ENCODE data around the gene PPP1R10. TPM values are rescaled to one million over a fixed set of nuclear protein-coding genes. Genes with fewer than 3 reads are reported as not detected.

Gene PPP1R10
- total RNA-seq, 1 experiment from 2014 or later, result 123 TPM

DNA sequence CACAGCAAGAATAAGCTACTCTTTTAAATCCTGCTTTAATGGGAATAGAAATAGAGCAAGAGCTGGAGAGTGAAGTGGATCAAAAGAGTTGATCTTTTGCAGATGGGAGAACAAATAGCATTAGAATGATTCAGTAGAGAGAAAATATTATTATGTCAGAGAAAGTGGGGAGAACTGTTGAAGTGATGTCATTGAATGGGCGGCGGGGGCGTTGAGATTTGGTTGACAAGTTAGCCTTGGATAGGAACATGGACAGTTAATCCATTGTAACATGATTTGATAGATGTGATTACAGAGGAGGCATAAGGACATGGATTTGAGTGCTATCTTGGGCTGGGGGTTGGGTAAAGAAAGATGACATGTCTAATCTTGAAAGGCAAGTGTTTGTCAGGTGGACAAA is 18.8 kb upstream of the PPP1R10 start:
- no peaks in the 10 kb centered on the region for H3K9me3 ChIP-seq (ENCODE audit: control insufficient read depth, low read depth, low read length)
- Mint-ChIP-seq H3K9me3 (no peaks in the 10 kb centered on the region; a peak in 1 of 5 replicates), H3K27ac (0 out of 7 replicates have a peak overlapping the region, but pooled peaks of 1 of the 3 experiments have one; percentile 14), H3K27me3 (ENCODE audit: low read depth) (no peaks in the 10 kb centered on the region), H3K36me3 (ENCODE audit: insufficient read depth in 1 of 3, low read depth in 3 of 3) (peaks cover 29 to 66% (median 52%) of the 10 kb centered on the region in 3 experiments; a peak in 6 of 7 replicates), H3K4me3 (no peak overlapping the region), H3K4me1 (no peaks in the 10 kb centered on the region)
- H2BK12ac ChIP-seq (ENCODE audit: insufficient read length, low read depth, low read length), result no peak overlapping the region
- no peak overlapping the region for H2BK15ac ChIP-seq (ENCODE audit: low read depth, low read length)
- no peak overlapping the region for H3K4ac ChIP-seq (ENCODE audit: low read depth, low read length)
- no peaks in the 10 kb centered on the region for H3K27me3 ChIP-seq (ENCODE audit: insufficient read depth, low read length)
- no peak overlapping the region for H2BK5ac ChIP-seq (ENCODE audit: insufficient read length, low read length)
- H3K14ac ChIP-seq (ENCODE audit: insufficient read depth, low read length), result no peak overlapping the region
- no peaks in the 10 kb centered on the region for H3K23me2 ChIP-seq (ENCODE audit: insufficient read length, low read depth, low read length, poor library complexity, severe bottlenecking)
- no peaks in the 10 kb centered on the region for H3K79me1 ChIP-seq (ENCODE audit: insufficient read depth, low read depth, low read length, poor library complexity, severe bottlenecking)
- TF ChIP-seq, protein P1, sequence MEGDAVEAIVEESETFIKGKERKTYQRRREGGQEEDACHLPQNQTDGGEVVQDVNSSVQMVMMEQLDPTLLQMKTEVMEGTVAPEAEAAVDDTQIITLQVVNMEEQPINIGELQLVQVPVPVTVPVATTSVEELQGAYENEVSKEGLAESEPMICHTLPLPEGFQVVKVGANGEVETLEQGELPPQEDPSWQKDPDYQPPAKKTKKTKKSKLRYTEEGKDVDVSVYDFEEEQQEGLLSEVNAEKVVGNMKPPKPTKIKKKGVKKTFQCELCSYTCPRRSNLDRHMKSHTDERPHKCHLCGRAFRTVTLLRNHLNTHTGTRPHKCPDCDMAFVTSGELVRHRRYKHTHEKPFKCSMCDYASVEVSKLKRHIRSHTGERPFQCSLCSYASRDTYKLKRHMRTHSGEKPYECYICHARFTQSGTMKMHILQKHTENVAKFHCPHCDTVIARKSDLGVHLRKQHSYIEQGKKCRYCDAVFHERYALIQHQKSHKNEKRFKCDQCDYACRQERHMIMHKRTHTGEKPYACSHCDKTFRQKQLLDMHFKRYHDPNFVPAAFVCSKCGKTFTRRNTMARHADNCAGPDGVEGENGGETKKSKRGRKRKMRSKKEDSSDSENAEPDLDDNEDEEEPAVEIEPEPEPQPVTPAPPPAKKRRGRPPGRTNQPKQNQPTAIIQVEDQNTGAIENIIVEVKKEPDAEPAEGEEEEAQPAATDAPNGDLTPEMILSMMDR (conservative IDR thresholded peaks at IDR 0.05), result no peak
- no peak overlapping the region for H3K4me2 ChIP-seq (ENCODE audit: insufficient read depth, insufficient read length, low read length)
- no peak overlapping the region for H2AFZ ChIP-seq (ENCODE audit: low read length)
- no peak overlapping the region for H3T11ph ChIP-seq (ENCODE audit: low read length)
- no CpG with 5 or more reads among the region's 3 CpGs for WGBS (ENCODE audit: extremely low coverage, insufficient read length, low lambda C conversion rate)
- H2BK20ac ChIP-seq (ENCODE audit: low read depth, low read length, poor library complexity, severe bottlenecking), result no peak overlapping the region
- no peak overlapping the region for H3K18ac ChIP-seq (ENCODE audit: insufficient read length, low read depth, low read length)
- no peaks in the 10 kb centered on the region for H4K20me1 ChIP-seq (ENCODE audit: control insufficient read depth, insufficient read depth, insufficient read length)
- no peak overlapping the region for H4K5ac ChIP-seq (ENCODE audit: insufficient read length, low read depth, low read length)
- H3K79me2 ChIP-seq (ENCODE audit: insufficient read depth, low read length), result no peaks in the 10 kb centered on the region
- H4K8ac ChIP-seq (replicated peaks; ENCODE audit: insufficient read length, low read depth, low read length), result no peak overlapping the region
- DNase-seq, result no peak
- no peak overlapping the region for H2AK5ac ChIP-seq (ENCODE audit: insufficient read length, low read length)
- H3K9ac ChIP-seq (ENCODE audit: extremely low read depth, insufficient read length, low read length), result no peak overlapping the region
- no peak overlapping the region for H3K23ac ChIP-seq (ENCODE audit: insufficient read length, low read depth, low read length)
- no peak overlapping the region for H4K91ac ChIP-seq (ENCODE audit: insufficient read length, low read depth, low read length)
- no peak overlapping the region for H2BK120ac ChIP-seq (ENCODE audit: low read depth, low read length, poor library complexity, severe bottlenecking)
- no peaks in the 10 kb centered on the region for H3K4me1 ChIP-seq (ENCODE audit: insufficient read depth, low read length)
- no peak overlapping the region for H3K27ac ChIP-seq (ENCODE audit: insufficient read length, low read depth, low read length)
- H3K56ac ChIP-seq (ENCODE audit: insufficient read length, low read depth, low read length), result no peak overlapping the region

All from H9 (cell line).